ENCODE data around the gene KCTD5. TPM values are rescaled to one million over a fixed set of nuclear protein-coding genes. Genes with fewer than 3 reads are reported as not detected.
A peak's percentile ranks its signal among the peaks of the same experiment; 100 is the strongest.
"Not testable (repeated sequence)": the region's sequence is repeated elsewhere in the genome, so short reads cannot be mapped to it uniquely, and the experiment has no call there.

Gene KCTD5
- total RNA-seq: 10 to 100 TPM; 42.2 to 79.1 TPM

DNA sequence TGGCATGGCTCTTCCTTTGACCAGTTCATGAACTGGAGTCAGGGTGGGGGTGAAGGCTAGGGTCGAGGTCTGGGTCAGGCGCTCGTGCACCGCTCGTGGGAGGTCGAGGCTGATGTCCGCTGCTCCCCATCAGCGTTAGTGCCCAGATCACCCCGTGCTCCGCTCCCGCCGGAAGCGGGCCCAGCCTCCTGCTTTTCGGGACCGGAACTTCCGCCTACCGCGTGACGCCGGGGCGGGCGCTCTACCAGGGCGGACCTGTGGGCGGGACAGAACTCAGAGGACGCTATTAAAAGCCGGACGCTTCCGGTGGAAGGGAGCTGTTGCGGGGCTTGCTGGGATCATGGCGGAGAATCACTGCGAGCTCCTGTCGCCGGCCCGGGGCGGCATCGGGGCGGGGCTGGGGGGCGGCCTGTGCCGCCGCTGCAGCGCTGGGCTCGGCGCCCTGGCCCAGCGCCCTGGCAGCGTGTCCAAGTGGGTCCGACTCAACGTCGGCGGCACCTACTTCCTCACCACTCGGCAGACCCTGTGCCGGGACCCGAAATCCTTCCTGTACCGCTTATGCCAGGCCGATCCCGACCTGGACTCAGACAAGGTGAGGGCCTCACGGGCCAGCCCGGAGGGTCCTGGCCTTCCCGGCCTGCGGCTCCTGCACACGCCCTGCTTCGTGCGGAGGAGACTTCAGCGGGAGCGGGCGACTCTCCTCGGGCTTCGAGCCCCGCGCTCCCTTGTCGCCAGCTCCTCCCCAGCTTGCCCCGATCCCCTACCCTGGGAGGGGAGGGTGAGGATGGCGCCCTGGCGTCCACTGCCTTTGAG, at the start of gene KCTD5:
TSS of gene KCTD5 (plus strand) at position 315 of the 813 bp plus-strand sequence. CDS start at position 341, 26 bp downstream.
- peak; percentile 80 for ATAC-seq (replicated peaks)
- Mint-ChIP-seq H3K36me3 (ENCODE audit: low read depth) (peaks cover 52% of the 10 kb centered on the region), H3K9me3 (no peaks in the 10 kb centered on the region), H3K27ac (peak within 1 kb of the TSS; percentile 99), H3K27me3 (no peaks in the 10 kb centered on the region), H3K4me3 (peak within 1 kb of the TSS; percentile 100), H3K4me1 (peaks cover 14% of the 10 kb centered on the region)

DNA sequence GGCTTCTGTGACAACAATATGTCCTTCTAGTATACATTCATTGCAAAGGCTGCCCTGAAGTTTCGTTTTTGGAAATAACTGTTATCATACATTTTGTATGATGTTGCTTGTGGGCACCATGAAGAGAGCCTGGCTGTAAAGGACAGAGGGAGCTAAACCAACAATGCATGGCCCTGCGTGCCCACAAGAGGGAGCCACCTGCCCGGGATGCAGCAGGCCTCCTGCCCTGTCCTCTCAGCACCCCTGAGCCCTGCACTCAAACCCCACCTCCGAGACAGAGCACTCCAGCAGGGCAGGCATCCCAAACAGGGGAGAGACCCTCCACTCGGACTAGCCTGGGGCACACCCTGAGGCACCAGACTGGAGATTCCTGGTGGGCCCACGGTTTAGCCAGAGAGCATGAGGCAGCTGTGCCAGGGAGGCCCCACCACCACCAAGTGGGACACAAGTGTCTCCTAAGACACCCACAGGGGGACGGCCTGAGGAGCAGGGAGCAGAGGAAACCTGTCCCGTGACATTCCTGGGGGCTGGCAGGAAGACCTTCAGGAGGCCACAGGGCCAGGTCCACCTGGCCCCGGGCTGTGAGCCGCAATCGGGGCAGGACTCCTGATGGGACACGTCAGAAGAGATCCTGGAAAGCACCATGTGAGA, 43.1 kb upstream of the KCTD5 start:
- not testable (repeated sequence) for H3K36me3 Mint-ChIP-seq (ENCODE audit: low read depth); H3K4me1 Mint-ChIP-seq; H3K4me3 Mint-ChIP-seq; H3K27ac Mint-ChIP-seq; H3K27me3 Mint-ChIP-seq; H3K9me3 Mint-ChIP-seq
- peak; percentile 90 for ATAC-seq (replicated peaks)

GRCh38 chr16:2639722-2640072, 42.6 kb upstream of the KCTD5 start:
- H3K4me1 Mint-ChIP-seq; H3K36me3 Mint-ChIP-seq (ENCODE audit: low read depth); H3K4me3 Mint-ChIP-seq; H3K27me3 Mint-ChIP-seq; H3K27ac Mint-ChIP-seq; ATAC-seq (replicated peaks); H3K9me3 Mint-ChIP-seq: not testable (repeated sequence)

DNA sequence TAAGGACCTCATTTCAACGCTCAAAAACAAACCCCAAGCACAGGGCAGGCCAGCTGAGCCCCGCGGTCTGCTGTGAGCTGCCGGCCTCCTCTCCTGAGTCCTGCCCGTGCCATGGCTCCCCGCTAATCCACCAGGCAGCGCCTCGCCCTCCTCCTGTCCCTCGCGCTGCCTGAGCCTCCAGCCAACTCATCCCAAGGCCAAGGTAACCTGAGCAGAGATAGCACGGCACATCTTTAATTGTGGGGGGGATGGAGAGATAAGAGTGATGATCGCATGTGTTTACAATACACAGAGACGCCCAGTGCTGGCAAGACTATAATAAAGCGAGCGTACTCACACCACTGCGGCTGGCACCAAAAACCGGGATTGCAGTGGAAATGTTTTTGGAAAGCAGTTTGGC, 39.8 kb upstream of the KCTD5 start:
- H3K27me3 Mint-ChIP-seq; H3K27ac Mint-ChIP-seq; ATAC-seq (replicated peaks); H3K36me3 Mint-ChIP-seq (ENCODE audit: low read depth); H3K4me1 Mint-ChIP-seq; H3K9me3 Mint-ChIP-seq; H3K4me3 Mint-ChIP-seq: not testable (repeated sequence)

- H3K27me3 Mint-ChIP-seq; H3K4me1 Mint-ChIP-seq; H3K36me3 Mint-ChIP-seq (ENCODE audit: low read depth); H3K4me3 Mint-ChIP-seq; H3K9me3 Mint-ChIP-seq; H3K27ac Mint-ChIP-seq: not testable (repeated sequence)
- ATAC-seq (replicated peaks): peak; percentile 88
Measured at GRCh38 chr16:2644754-2645453, 37.4 kb upstream of the KCTD5 start.

DNA sequence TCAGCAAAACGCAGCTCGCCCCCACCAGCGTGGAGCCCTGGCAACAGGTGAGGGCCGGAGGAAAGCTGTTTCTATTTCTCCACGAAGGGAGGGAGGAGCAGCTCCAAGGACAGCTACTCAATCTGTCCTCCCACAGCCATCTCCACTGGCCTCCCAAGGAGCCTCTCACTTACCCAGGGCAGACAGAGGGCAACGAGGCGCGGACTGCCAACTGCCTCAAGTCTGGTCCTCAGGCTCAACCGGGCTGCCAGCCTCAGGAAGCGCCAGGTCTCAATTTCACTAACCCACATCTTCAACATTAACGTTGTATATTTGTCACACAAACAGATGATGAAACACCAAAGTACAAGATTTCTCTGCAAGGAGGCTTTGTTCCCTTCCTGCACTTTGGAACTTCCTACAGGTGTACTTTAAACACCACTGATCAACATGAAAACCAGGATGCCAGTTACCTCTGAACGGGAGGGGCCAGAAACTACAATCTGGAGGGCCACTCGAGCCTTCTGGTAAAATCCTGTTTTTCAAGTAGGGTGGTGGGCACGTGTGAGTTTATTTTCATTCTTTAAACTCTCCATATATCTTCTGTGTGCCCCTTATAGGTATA, 31.0 kb upstream of the KCTD5 start:
- H3K27ac Mint-ChIP-seq; H3K4me3 Mint-ChIP-seq; ATAC-seq (replicated peaks); H3K36me3 Mint-ChIP-seq (ENCODE audit: low read depth); H3K27me3 Mint-ChIP-seq; H3K9me3 Mint-ChIP-seq; H3K4me1 Mint-ChIP-seq: not testable (repeated sequence)

DNA sequence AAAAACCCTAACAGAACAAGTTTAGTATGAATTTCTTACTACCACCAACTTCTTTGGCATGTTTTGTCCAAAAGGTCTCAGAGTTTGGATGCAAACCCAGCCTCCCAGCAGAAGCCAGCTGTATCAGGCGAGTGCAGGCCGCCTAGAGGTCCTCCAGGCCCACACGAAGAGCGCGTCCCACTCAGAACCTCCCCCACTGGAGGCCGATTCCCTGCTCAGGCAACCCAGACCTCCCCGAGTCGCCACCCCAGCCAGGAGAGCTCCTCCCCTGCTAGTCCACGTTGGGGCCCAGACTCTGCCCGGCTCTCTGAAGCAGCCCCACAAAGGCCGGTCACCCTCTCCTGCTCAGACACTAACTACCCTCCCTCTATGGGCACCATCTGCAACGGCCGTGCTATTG, 28.4 kb upstream of the KCTD5 start:
- not testable (repeated sequence) for H3K36me3 Mint-ChIP-seq (ENCODE audit: low read depth); H3K9me3 Mint-ChIP-seq; H3K27me3 Mint-ChIP-seq; H3K27ac Mint-ChIP-seq; ATAC-seq (replicated peaks); H3K4me1 Mint-ChIP-seq; H3K4me3 Mint-ChIP-seq

GRCh38 chr16:2654949-2655348, 27.4 kb upstream of the KCTD5 start:
- not testable (repeated sequence) for H3K4me1 Mint-ChIP-seq; H3K27me3 Mint-ChIP-seq; H3K9me3 Mint-ChIP-seq; H3K4me3 Mint-ChIP-seq; H3K27ac Mint-ChIP-seq; ATAC-seq (replicated peaks); H3K36me3 Mint-ChIP-seq (ENCODE audit: low read depth)

DNA sequence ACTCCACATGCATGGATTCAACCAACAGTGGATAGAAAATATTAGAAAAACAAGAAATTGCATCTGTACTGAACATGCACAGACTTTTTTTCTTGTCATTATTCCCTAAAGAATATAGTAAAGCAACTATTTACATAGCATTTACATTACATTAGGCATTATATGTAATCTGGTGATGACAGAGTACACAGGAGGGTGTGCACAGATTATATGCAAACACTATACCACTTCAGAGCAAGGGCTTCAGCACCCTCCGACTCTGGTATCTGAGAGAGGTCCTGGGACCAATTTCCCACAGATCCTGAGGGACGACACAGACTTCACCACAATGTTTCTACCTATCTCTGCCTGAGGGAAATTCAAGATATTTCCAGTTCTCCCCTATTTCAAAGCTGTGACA, 25.3 kb upstream of the KCTD5 start:
- no peak for ATAC-seq (replicated peaks)
- H3K4me1 Mint-ChIP-seq: peaks cover 2% of the 10 kb centered on the region
- H3K27me3 Mint-ChIP-seq: no peaks in the 10 kb centered on the region
- H3K36me3 Mint-ChIP-seq (ENCODE audit: low read depth): peaks cover 22% of the 10 kb centered on the region
- peak overlapping the region; percentile 75 for H3K27ac Mint-ChIP-seq
- H3K4me3 Mint-ChIP-seq: no peak overlapping the region
- no peaks in the 10 kb centered on the region for H3K9me3 Mint-ChIP-seq

- H3K27ac Mint-ChIP-seq: peak overlapping the region; percentile 75
- not testable (repeated sequence) for H3K4me3 Mint-ChIP-seq; ATAC-seq (replicated peaks); H3K4me1 Mint-ChIP-seq; H3K9me3 Mint-ChIP-seq; H3K27me3 Mint-ChIP-seq
- peaks cover 30% of the 10 kb centered on the region for H3K36me3 Mint-ChIP-seq (ENCODE audit: low read depth)
Measured at GRCh38 chr16:2657803-2658202, 24.5 kb upstream of the KCTD5 start.

DNA sequence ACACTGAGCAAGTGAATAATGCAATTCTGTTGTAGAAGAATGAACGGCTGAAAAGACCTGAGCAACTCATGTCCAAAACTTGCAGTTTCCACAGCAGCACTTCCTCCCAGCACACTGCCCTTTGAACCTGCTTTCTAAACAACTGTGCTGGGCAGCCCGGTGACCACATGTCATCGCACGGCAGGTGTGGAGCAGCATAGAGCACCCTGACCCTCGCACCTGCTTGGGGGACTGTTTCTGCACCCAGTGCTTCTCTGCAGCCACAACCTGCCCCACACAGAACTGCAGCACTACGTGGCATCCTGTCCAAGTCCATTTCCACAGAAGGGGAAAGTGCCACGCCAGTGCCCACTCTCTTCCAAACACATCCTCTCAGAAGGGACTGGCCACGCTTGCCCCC, 22.8 kb upstream of the KCTD5 start:
- H3K4me3 Mint-ChIP-seq; H3K9me3 Mint-ChIP-seq; H3K27me3 Mint-ChIP-seq; ATAC-seq (replicated peaks): not testable (repeated sequence)
- Mint-ChIP-seq H3K4me1 (peaks cover 25% of the 10 kb centered on the region), H3K36me3 (ENCODE audit: low read depth) (peaks cover 48% of the 10 kb centered on the region), H3K27ac (peak overlapping the region; percentile 20)

- Mint-ChIP-seq H3K36me3 (ENCODE audit: low read depth) (peaks cover 54% of the 10 kb centered on the region), H3K4me1 (peaks cover 26% of the 10 kb centered on the region), H3K27ac (peak overlapping the region; percentile 20)
- H3K4me3 Mint-ChIP-seq; ATAC-seq (replicated peaks); H3K27me3 Mint-ChIP-seq; H3K9me3 Mint-ChIP-seq: not testable (repeated sequence)
Measured at GRCh38 chr16:2660014-2660662, 22.2 kb upstream of the KCTD5 start.

- not testable (repeated sequence) for H3K27ac Mint-ChIP-seq; ATAC-seq (replicated peaks)
Measured at GRCh38 chr16:2660755-2661373, 21.5 kb upstream of the KCTD5 start.

More at GRCh38 chr16:2660755-2661373, 21.5 kb upstream of the KCTD5 start:
- not testable (repeated sequence) for H3K27me3 Mint-ChIP-seq, H3K4me3 Mint-ChIP-seq, H3K9me3 Mint-ChIP-seq
- Mint-ChIP-seq H3K36me3 (ENCODE audit: low read depth) (peaks cover 61% of the 10 kb centered on the region), H3K4me1 (peaks cover 26% of the 10 kb centered on the region)
